A549 (cell line): ENCODE results near the gene ATP2C1.

Experiments
- BHLHE40 ChIP-seq: IDR thresholded peaks from 2 replicates; pipeline ENCODE4 v1.6.1; 2012; ENCODE audit warnings: low read depth, low read length, inconsistent platforms
- CHD2 ChIP-seq: fragments of 150-350 bp; IDR thresholded peaks from 2 replicates; pipeline ENCODE4 v1.6.1; 2014; ENCODE audit warnings: low read length; ENCODE audit not compliant: partially characterized antibody
- EP300 ChIP-seq, 2 experiments: fragments of >200 bp; sonication (Bioruptor Twin); formaldehyde crosslinking; IDR thresholded peaks; 2 replicates in 1 of 2; 3 replicates in 1 of 2; pipeline ENCODE4 v1.6.1; 2016 to 2017
- NPAS2 ChIP-seq: fragments of 250-450 bp; sonication (Bioruptor Pico); IDR thresholded peaks from 2 replicates; pipeline ENCODE4 v1.8.0; 2022; ENCODE audit warnings: mild to moderate bottlenecking, moderate library complexity, borderline replicate concordance
- USF2 ChIP-seq: fragments of 450-650 bp; IDR thresholded peaks from 2 replicates; pipeline ENCODE4 v1.6.1; 2014; ENCODE audit warnings: antibody characterized with exemption
- TF ChIP-seq, protein P1 (sequence below): fragments of >200 bp; sonication (Bioruptor Twin); formaldehyde crosslinking; IDR thresholded peaks from 3 replicates; pipeline ENCODE4 v1.5.1; 2016

GRCh38 chr3:130893376-130894129 is at the start of gene ATP2C1:
- TF ChIP-seq CHD2, result no peak
- no peak for TF ChIP-seq USF2
- TF ChIP-seq, protein P1, sequence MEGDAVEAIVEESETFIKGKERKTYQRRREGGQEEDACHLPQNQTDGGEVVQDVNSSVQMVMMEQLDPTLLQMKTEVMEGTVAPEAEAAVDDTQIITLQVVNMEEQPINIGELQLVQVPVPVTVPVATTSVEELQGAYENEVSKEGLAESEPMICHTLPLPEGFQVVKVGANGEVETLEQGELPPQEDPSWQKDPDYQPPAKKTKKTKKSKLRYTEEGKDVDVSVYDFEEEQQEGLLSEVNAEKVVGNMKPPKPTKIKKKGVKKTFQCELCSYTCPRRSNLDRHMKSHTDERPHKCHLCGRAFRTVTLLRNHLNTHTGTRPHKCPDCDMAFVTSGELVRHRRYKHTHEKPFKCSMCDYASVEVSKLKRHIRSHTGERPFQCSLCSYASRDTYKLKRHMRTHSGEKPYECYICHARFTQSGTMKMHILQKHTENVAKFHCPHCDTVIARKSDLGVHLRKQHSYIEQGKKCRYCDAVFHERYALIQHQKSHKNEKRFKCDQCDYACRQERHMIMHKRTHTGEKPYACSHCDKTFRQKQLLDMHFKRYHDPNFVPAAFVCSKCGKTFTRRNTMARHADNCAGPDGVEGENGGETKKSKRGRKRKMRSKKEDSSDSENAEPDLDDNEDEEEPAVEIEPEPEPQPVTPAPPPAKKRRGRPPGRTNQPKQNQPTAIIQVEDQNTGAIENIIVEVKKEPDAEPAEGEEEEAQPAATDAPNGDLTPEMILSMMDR, result no peak
- TF ChIP-seq BHLHE40, result no peak
- no peak for TF ChIP-seq NPAS2 (CRISPR knock-in tag)
- TF ChIP-seq EP300 (IDR thresholded peaks at IDR 0.05), result no peak
